OCI-LY1 (cell line): ENCODE data around the gene IGF2BP2.

Source experiments
- H2AFZ ChIP-seq: fragments of 200-600 bp; sonication (generic), shearing (Covaris generic); 2 replicates; pipeline ENCODE4 v1.6.0; 2014; ENCODE audit warnings: antibody characterized with exemption, mild to moderate bottlenecking, low read length
- H3F3A ChIP-seq: fragments of 200-600 bp; sonication (generic), shearing (Covaris generic); 2 replicates; pipeline ENCODE4 v1.6.0; 2014; ENCODE audit warnings: mild to moderate bottlenecking, antibody characterized with exemption, low read length, moderate library complexity; ENCODE audit not compliant: insufficient read depth
- H3K27ac ChIP-seq: fragments of 200-600 bp; sonication (generic); 2 replicates; pipeline ENCODE4 v1.5.1; 2014; ENCODE audit warnings: low read length, mixed run types, mild to moderate bottlenecking, low read depth; ENCODE audit not compliant: poor library complexity, severe bottlenecking
- H3K27me3 ChIP-seq: fragments of 200-600 bp; sonication (generic); 2 replicates; pipeline ENCODE4 v1.6.0; 2014; ENCODE audit warnings: antibody characterized with exemption, mild to moderate bottlenecking, low read length, moderate library complexity; ENCODE audit not compliant: insufficient read depth
- H3K36me3 ChIP-seq: fragments of 200-600 bp; sonication (generic); 2 replicates; pipeline ENCODE4 v1.6.1; 2014; ENCODE audit warnings: mild to moderate bottlenecking, antibody characterized with exemption, low read length, moderate library complexity, mixed read lengths; ENCODE audit not compliant: insufficient read depth
- H3K4me1 ChIP-seq: fragments of 200-600 bp; sonication (generic); 2 replicates; pipeline ENCODE4 v1.5.1; 2014; ENCODE audit warnings: mild to moderate bottlenecking, low read length, moderate library complexity; ENCODE audit not compliant: insufficient read depth, severe bottlenecking
- H3K4me2 ChIP-seq: fragments of 200-600 bp; sonication (generic), shearing (Covaris generic); 2 replicates; pipeline ENCODE4 v1.6.1; 2014; ENCODE audit warnings: low read length
- H3K4me3 ChIP-seq: fragments of 200-600 bp; sonication (generic); 2 replicates; pipeline ENCODE4 v1.5.1; 2014; ENCODE audit warnings: low read length, low read depth, mild to moderate bottlenecking, mixed read lengths; ENCODE audit not compliant: poor library complexity, severe bottlenecking
- H3K79me2 ChIP-seq: fragments of 200-600 bp; shearing (Covaris generic); 2 replicates; pipeline ENCODE4 v1.6.1; 2016; ENCODE audit warnings: mixed run types, low read length, mixed read lengths; ENCODE audit not compliant: insufficient read depth
- H3K9ac ChIP-seq: fragments of 200-600 bp; sonication (generic), shearing (Covaris generic); 2 replicates; pipeline ENCODE4 v1.6.1; 2014; ENCODE audit warnings: mild to moderate bottlenecking, low read length, mixed read lengths
- H3K9me2 ChIP-seq: fragments of 200-600 bp; sonication (generic), shearing (Covaris generic); 2 replicates; pipeline ENCODE4 v1.6.1; 2014; ENCODE audit warnings: low read depth, mild to moderate bottlenecking, low read length, mixed read lengths
- H3K9me3 ChIP-seq: fragments of 200-600 bp; shearing (Covaris generic); 2 replicates; pipeline ENCODE4 v1.6.1; 2014; ENCODE audit warnings: low read length, mixed read lengths
- H4K20me1 ChIP-seq: fragments of 200-600 bp; sonication (generic), shearing (Covaris generic); 2 replicates; pipeline ENCODE4 v1.6.0; 2016; ENCODE audit warnings: mild to moderate bottlenecking, low read length; ENCODE audit not compliant: insufficient read depth
- EZH2 ChIP-seq: fragments of 200-600 bp; sonication (generic), shearing (Covaris generic); IDR thresholded peaks from 2 replicates; pipeline ENCODE4 v1.8.0; 2017; ENCODE audit warnings: borderline replicate concordance, mixed run types, mild to moderate bottlenecking, antibody characterized with exemption, low read length, moderate library complexity, mixed read lengths
- TF ChIP-seq, protein P1 (sequence below): fragments of 200-600 bp; sonication (generic), shearing (Covaris generic); IDR thresholded peaks from 2 replicates; pipeline ENCODE4 v1.5.1; 2017; ENCODE audit warnings: mild to moderate bottlenecking, antibody characterized with exemption, low read length, moderate library complexity, mixed read lengths

IGF2BP2 gene

GRCh38 chr3:185822221-185823000 lies 2.4 kb downstream of the IGF2BP2 start:
- peaks cover 16% of the 10 kb centered on the region for H3K4me1 ChIP-seq
- no peaks in the 10 kb centered on the region for H3K79me2 ChIP-seq
- H3K27ac ChIP-seq: no peak overlapping the region
- no peak overlapping the region for H3K4me2 ChIP-seq
- no peak overlapping the region for H3K9ac ChIP-seq
- no peak for TF ChIP-seq EZH2
- TF ChIP-seq, protein P1, sequence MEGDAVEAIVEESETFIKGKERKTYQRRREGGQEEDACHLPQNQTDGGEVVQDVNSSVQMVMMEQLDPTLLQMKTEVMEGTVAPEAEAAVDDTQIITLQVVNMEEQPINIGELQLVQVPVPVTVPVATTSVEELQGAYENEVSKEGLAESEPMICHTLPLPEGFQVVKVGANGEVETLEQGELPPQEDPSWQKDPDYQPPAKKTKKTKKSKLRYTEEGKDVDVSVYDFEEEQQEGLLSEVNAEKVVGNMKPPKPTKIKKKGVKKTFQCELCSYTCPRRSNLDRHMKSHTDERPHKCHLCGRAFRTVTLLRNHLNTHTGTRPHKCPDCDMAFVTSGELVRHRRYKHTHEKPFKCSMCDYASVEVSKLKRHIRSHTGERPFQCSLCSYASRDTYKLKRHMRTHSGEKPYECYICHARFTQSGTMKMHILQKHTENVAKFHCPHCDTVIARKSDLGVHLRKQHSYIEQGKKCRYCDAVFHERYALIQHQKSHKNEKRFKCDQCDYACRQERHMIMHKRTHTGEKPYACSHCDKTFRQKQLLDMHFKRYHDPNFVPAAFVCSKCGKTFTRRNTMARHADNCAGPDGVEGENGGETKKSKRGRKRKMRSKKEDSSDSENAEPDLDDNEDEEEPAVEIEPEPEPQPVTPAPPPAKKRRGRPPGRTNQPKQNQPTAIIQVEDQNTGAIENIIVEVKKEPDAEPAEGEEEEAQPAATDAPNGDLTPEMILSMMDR: no peak
- H3K9me3 ChIP-seq: no peaks in the 10 kb centered on the region
- H3F3A ChIP-seq: no peaks in the 10 kb centered on the region
- no peaks in the 10 kb centered on the region for H3K36me3 ChIP-seq
- peaks cover 9% of the 10 kb centered on the region for H3K27me3 ChIP-seq
- no peak overlapping the region for H2AFZ ChIP-seq
- no peaks in the 10 kb centered on the region for H3K9me2 ChIP-seq
- no peak overlapping the region for H3K4me3 ChIP-seq
- no peaks in the 10 kb centered on the region; the same call in 1 of the 2 replicates for H4K20me1 ChIP-seq

GRCh38 chr3:185820973-185821758 lies 3.7 kb downstream of the IGF2BP2 start:
- H3K79me2 ChIP-seq: no peaks in the 10 kb centered on the region
- H3K4me2 ChIP-seq: no peak overlapping the region
- no peaks in the 10 kb centered on the region for H3F3A ChIP-seq
- H3K9ac ChIP-seq: no peak overlapping the region
- no peaks in the 10 kb centered on the region for H3K9me2 ChIP-seq
- TF ChIP-seq EZH2: no peak
- TF ChIP-seq, protein P1: no peak
- peaks cover 16% of the 10 kb centered on the region for H3K4me1 ChIP-seq
- H3K36me3 ChIP-seq: no peaks in the 10 kb centered on the region
- H2AFZ ChIP-seq: no peak overlapping the region
- peaks cover 5% of the 10 kb centered on the region for H3K27me3 ChIP-seq
- H3K4me3 ChIP-seq: no peak overlapping the region
- H3K27ac ChIP-seq: no peak overlapping the region
- no peaks in the 10 kb centered on the region; the same call in 1 of the 2 replicates for H4K20me1 ChIP-seq
- no peaks in the 10 kb centered on the region for H3K9me3 ChIP-seq

- Histone ChIP-seq H3F3A (no peaks in the 10 kb centered on the region), H3K27ac (no peak overlapping the region), H3K9me2 (no peaks in the 10 kb centered on the region), H3K4me1 (peaks cover 5% of the 10 kb centered on the region), H3K27me3 (peaks cover 5% of the 10 kb centered on the region), H2AFZ (no peak overlapping the region), H3K4me2 (no peak overlapping the region), H3K9me3 (no peaks in the 10 kb centered on the region), H3K9ac (no peak overlapping the region), H3K36me3 (no peaks in the 10 kb centered on the region), H3K4me3 (no peak overlapping the region), H4K20me1 (no peaks in the 10 kb centered on the region; the same call in 1 of the 2 replicates), H3K79me2 (no peaks in the 10 kb centered on the region)
- TF ChIP-seq, protein P1: no peak
- no peak for TF ChIP-seq EZH2
Measured at GRCh38 chr3:185818267-185818875, 6.5 kb downstream of the IGF2BP2 start.
